Measurements from ENCODE around the gene HORMAD2.
A peak's percentile ranks its signal among the peaks of the same experiment; 100 is the strongest.

Gene HORMAD2

GRCh38 chr22:30220338-30221012 lies 140.2 kb downstream of the HORMAD2 start:
- Histone ChIP-seq H3K4me3 (ENCODE audit: low read depth, low read length) (no peak overlapping the region), H3K4me1 (ENCODE audit: control insufficient read depth, insufficient read depth, low read length) (peaks cover 16% of the 10 kb centered on the region), H3K27me3 (ENCODE audit: control insufficient read depth, insufficient read depth, low read length) (peaks cover 3% of the 10 kb centered on the region; the same call in 1 of the 2 replicates), H3K27ac (ENCODE audit: low read depth, low read length) (no peak overlapping the region), H3K36me3 (ENCODE audit: control insufficient read depth, insufficient read depth, low read length) (no peaks in the 10 kb centered on the region), H3K9ac (ENCODE audit: low read length) (no peak overlapping the region), H3K9me3 (ENCODE audit: control insufficient read depth, insufficient read depth, low read depth, low read length) (no peaks in the 10 kb centered on the region)

- no peak overlapping the region for H3K9ac ChIP-seq (ENCODE audit: low read length)
- peaks cover 3% of the 10 kb centered on the region; the same call in 1 of the 2 replicates for H3K27me3 ChIP-seq (ENCODE audit: control insufficient read depth, insufficient read depth, low read length)
- peaks cover 16% of the 10 kb centered on the region for H3K4me1 ChIP-seq (ENCODE audit: control insufficient read depth, insufficient read depth, low read length)
- H3K9me3 ChIP-seq (ENCODE audit: control insufficient read depth, insufficient read depth, low read depth, low read length) = no peaks in the 10 kb centered on the region
- no peak overlapping the region for H3K4me3 ChIP-seq (ENCODE audit: low read depth, low read length)
- no peaks in the 10 kb centered on the region for H3K36me3 ChIP-seq (ENCODE audit: control insufficient read depth, insufficient read depth, low read length)
- H3K27ac ChIP-seq (ENCODE audit: low read depth, low read length) = no peak overlapping the region
These were observed 141.1 kb downstream of the HORMAD2 start for GRCh38 chr22:30221121-30221992.

- no peak overlapping the region for H3K9ac ChIP-seq (ENCODE audit: low read length)
- H3K4me1 ChIP-seq (ENCODE audit: control insufficient read depth, insufficient read depth, low read length) = peaks cover 16% of the 10 kb centered on the region
- H3K4me3 ChIP-seq (ENCODE audit: low read depth, low read length) = no peak overlapping the region
- peaks cover 3% of the 10 kb centered on the region; the same call in 1 of the 2 replicates for H3K27me3 ChIP-seq (ENCODE audit: control insufficient read depth, insufficient read depth, low read length)
- H3K9me3 ChIP-seq (ENCODE audit: control insufficient read depth, insufficient read depth, low read depth, low read length) = no peaks in the 10 kb centered on the region
- H3K36me3 ChIP-seq (ENCODE audit: control insufficient read depth, insufficient read depth, low read length) = no peaks in the 10 kb centered on the region
- H3K27ac ChIP-seq (ENCODE audit: low read depth, low read length) = no peak overlapping the region
These were observed 142.1 kb downstream of the HORMAD2 start for GRCh38 chr22:30222321-30222720.

GRCh38 chr22:30223303-30223702 lies 143.0 kb downstream of the HORMAD2 start:
- H3K27me3 ChIP-seq (ENCODE audit: control insufficient read depth, insufficient read depth, low read length) = peaks cover 3% of the 10 kb centered on the region; the same call in 1 of the 2 replicates
- peaks cover 18% of the 10 kb centered on the region for H3K4me1 ChIP-seq (ENCODE audit: control insufficient read depth, insufficient read depth, low read length)
- no peaks in the 10 kb centered on the region for H3K36me3 ChIP-seq (ENCODE audit: control insufficient read depth, insufficient read depth, low read length)
- H3K27ac ChIP-seq (ENCODE audit: low read depth, low read length) = no peak overlapping the region
- no peaks in the 10 kb centered on the region for H3K9me3 ChIP-seq (ENCODE audit: control insufficient read depth, insufficient read depth, low read depth, low read length)
- H3K9ac ChIP-seq (ENCODE audit: low read length) = no peak overlapping the region
- no peak overlapping the region for H3K4me3 ChIP-seq (ENCODE audit: low read depth, low read length)

GRCh38 chr22:30224161-30224857 lies 144.0 kb downstream of the HORMAD2 start:
- Histone ChIP-seq H3K9me3 (ENCODE audit: control insufficient read depth, insufficient read depth, low read depth, low read length) (no peaks in the 10 kb centered on the region), H3K36me3 (ENCODE audit: control insufficient read depth, insufficient read depth, low read length) (no peaks in the 10 kb centered on the region), H3K4me3 (ENCODE audit: low read depth, low read length) (no peak overlapping the region), H3K4me1 (ENCODE audit: control insufficient read depth, insufficient read depth, low read length) (peaks cover 27% of the 10 kb centered on the region), H3K27me3 (ENCODE audit: control insufficient read depth, insufficient read depth, low read length) (peaks cover 3% of the 10 kb centered on the region; the same call in 1 of the 2 replicates), H3K9ac (ENCODE audit: low read length) (peak overlapping the region; percentile 43), H3K27ac (ENCODE audit: low read depth, low read length) (no peak overlapping the region; the same call in 1 of the 2 replicates)

GRCh38 chr22:30225220-30225927 lies 145.1 kb downstream of the HORMAD2 start:
- Histone ChIP-seq H3K9ac (ENCODE audit: low read length) (peak overlapping the region; percentile 34), H3K9me3 (ENCODE audit: control insufficient read depth, insufficient read depth, low read depth, low read length) (no peaks in the 10 kb centered on the region), H3K27ac (ENCODE audit: low read depth, low read length) (no peak overlapping the region), H3K27me3 (ENCODE audit: control insufficient read depth, insufficient read depth, low read length) (peaks cover 3% of the 10 kb centered on the region; the same call in 1 of the 2 replicates), H3K4me1 (ENCODE audit: control insufficient read depth, insufficient read depth, low read length) (peaks cover 27% of the 10 kb centered on the region), H3K4me3 (ENCODE audit: low read depth, low read length) (no peak overlapping the region), H3K36me3 (ENCODE audit: control insufficient read depth, insufficient read depth, low read length) (no peaks in the 10 kb centered on the region)

- Histone ChIP-seq H3K36me3 (ENCODE audit: control insufficient read depth, insufficient read depth, low read length) (no peaks in the 10 kb centered on the region), H3K4me3 (ENCODE audit: low read depth, low read length) (no peak overlapping the region), H3K4me1 (ENCODE audit: control insufficient read depth, insufficient read depth, low read length) (peaks cover 27% of the 10 kb centered on the region), H3K9ac (ENCODE audit: low read length) (peak overlapping the region; percentile 54), H3K27me3 (ENCODE audit: control insufficient read depth, insufficient read depth, low read length) (no peaks in the 10 kb centered on the region), H3K27ac (ENCODE audit: low read depth, low read length) (no peak overlapping the region), H3K9me3 (ENCODE audit: control insufficient read depth, insufficient read depth, low read depth, low read length) (no peaks in the 10 kb centered on the region)
These were observed 146.0 kb downstream of the HORMAD2 start for GRCh38 chr22:30226192-30226832.

Data from HUES6 (cell line).